ENCODE measurements around the gene CMKLR1.

Gene CMKLR1

DNA sequence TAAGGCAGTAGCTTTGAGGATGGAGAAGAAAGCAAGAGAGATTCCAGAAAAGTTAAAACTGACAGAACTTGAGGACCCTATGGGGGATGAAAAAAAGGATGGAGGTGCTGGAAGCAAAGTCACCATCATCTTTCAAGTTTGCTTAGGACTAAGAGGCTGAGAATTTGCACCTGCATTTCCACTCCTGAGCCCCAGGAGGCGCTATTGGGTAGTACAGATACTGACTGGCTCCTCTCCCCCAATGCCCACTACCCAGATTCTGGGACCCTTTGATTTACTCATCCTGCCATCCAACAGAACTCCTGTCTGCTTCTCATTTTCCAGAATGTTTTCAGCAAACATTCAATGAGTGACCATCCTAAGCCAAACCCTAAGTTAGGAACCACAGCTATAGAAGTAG, 34.0 kb upstream of the CMKLR1 start:
- Histone ChIP-seq H3K4me1 (ENCODE audit: control insufficient read depth, insufficient read depth, low read length) (no peaks in the 10 kb centered on the region), H3K36me3 (ENCODE audit: control insufficient read depth, insufficient read depth, low read length) (no peaks in the 10 kb centered on the region), H3K9ac (ENCODE audit: low read length) (no peak overlapping the region), H3K27me3 (ENCODE audit: control insufficient read depth, insufficient read depth, low read length) (no peaks in the 10 kb centered on the region), H3K4me3 (ENCODE audit: low read length) (no peak overlapping the region), H3K9me3 (ENCODE audit: control insufficient read depth, low read length) (no peaks in the 10 kb centered on the region)

DNA sequence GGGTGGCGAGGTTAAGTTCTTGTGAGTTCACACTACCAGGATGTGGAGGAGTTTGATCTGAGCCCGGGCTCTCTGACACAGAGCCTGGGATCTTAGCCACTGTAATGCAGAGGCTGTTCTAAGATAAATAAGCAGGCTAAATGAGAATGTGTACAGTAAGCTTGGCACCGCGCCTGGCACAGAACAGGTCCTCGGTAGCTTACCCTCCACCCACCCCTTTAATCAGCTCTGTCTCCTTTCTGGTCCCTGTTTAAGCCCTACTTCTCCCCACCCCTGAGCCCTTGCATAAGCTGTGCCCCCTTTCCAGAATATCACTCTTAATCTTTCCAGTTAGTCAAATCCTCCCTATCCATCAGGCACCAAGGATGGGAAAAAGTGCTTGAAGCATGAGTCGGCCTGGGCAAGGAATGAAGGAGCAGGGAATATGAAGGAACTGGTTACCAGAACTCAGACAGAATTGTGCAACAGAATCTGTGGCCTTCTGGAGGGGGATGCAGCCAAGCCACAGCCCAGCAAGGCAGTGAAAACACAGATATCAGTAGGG, 32.8 kb upstream of the CMKLR1 start:
- Histone ChIP-seq H3K4me3 (ENCODE audit: low read length) (no peak overlapping the region), H3K9ac (ENCODE audit: low read length) (no peak overlapping the region), H3K9me3 (ENCODE audit: control insufficient read depth, low read length) (no peaks in the 10 kb centered on the region), H3K27me3 (ENCODE audit: control insufficient read depth, insufficient read depth, low read length) (no peaks in the 10 kb centered on the region), H3K4me1 (ENCODE audit: control insufficient read depth, insufficient read depth, low read length) (no peaks in the 10 kb centered on the region), H3K36me3 (ENCODE audit: control insufficient read depth, insufficient read depth, low read length) (no peaks in the 10 kb centered on the region)

DNA sequence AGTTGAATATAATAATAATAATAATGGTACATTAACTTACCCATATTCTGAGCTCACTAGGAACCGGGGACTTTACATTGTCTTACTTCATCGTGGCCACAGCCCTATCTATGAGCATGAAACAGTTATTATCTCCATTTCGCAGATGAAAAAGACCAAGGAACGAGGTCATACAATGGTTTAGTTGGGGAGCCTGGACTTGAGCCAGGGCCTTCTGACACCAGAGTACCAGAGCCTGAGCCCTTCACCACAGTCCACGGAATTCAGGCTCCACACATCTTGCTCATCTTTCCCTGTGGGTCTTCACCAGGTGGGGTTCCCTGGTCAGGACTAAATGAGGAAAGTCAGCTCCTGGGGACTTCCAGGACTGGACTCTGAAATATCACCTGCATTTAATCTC, 31.3 kb upstream of the CMKLR1 start:
- H3K9ac ChIP-seq (ENCODE audit: low read length): no peak overlapping the region
- H3K9me3 ChIP-seq (ENCODE audit: control insufficient read depth, low read length): no peaks in the 10 kb centered on the region
- H3K27me3 ChIP-seq (ENCODE audit: control insufficient read depth, insufficient read depth, low read length): no peaks in the 10 kb centered on the region
- no peaks in the 10 kb centered on the region for H3K36me3 ChIP-seq (ENCODE audit: control insufficient read depth, insufficient read depth, low read length)
- H3K4me1 ChIP-seq (ENCODE audit: control insufficient read depth, insufficient read depth, low read length): no peaks in the 10 kb centered on the region
- no peak overlapping the region for H3K4me3 ChIP-seq (ENCODE audit: low read length)

DNA sequence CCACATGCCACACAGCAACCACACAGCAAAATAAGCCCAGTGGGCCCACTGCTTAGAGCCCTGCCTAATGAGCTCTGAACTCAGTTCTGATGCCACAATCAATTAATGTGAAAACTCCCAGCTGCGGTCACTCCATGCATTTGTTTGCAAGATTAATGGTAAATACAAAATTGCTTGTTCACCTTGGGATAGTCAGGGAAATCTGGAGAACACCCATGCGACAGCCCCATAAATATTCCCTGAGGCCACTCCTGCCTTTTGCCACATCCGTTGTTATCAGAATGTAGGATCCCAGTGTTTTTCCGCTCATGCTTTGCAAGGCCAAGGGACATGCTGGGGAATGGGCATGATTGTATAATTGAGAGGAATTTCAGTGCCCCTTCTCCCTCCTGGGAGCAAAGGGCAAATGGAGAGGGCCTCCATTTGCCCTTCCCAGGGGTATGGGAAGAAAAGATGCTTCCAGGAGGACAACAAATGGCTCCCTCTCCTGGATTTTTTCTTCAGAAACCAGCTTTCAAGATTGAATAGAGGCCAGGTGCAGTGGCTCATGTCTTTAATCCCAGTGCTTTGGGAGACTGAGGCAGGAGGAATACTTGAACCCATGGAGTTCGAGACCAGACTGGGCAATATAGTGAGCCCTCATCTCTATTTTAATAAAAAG, 30.8 kb upstream of the CMKLR1 start:
- Histone ChIP-seq H3K4me3 (ENCODE audit: low read length) (no peak overlapping the region), H3K9ac (ENCODE audit: low read length) (no peak overlapping the region), H3K9me3 (ENCODE audit: control insufficient read depth, low read length) (no peaks in the 10 kb centered on the region), H3K27me3 (ENCODE audit: control insufficient read depth, insufficient read depth, low read length) (no peaks in the 10 kb centered on the region), H3K4me1 (ENCODE audit: control insufficient read depth, insufficient read depth, low read length) (no peaks in the 10 kb centered on the region), H3K36me3 (ENCODE audit: control insufficient read depth, insufficient read depth, low read length) (no peaks in the 10 kb centered on the region)

DNA sequence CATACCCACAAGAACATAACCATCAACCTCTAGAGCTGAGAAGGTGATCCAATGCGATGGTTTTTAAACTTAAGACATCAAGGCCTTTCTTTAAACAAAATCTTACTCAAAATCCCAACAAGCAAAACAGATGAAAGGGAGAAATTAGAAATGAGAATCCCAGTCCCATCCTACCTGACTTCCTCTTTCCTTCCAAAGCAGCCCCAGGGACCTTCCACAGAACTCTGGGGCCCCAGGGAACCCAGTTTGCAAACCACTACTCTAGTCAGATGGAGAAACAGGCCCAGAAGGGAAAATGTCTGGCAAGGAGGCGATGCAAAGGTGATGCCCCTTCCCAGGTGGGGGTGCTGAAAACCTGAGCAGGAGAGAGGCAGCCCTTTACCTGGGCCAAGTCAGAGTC, 29.0 kb upstream of the CMKLR1 start:
- Histone ChIP-seq H3K4me3 (ENCODE audit: low read length) (no peak overlapping the region), H3K9ac (ENCODE audit: low read length) (no peak overlapping the region), H3K4me1 (ENCODE audit: control insufficient read depth, insufficient read depth, low read length) (no peaks in the 10 kb centered on the region), H3K9me3 (ENCODE audit: control insufficient read depth, low read length) (no peaks in the 10 kb centered on the region), H3K36me3 (ENCODE audit: control insufficient read depth, insufficient read depth, low read length) (no peaks in the 10 kb centered on the region), H3K27me3 (ENCODE audit: control insufficient read depth, insufficient read depth, low read length) (no peaks in the 10 kb centered on the region)

DNA sequence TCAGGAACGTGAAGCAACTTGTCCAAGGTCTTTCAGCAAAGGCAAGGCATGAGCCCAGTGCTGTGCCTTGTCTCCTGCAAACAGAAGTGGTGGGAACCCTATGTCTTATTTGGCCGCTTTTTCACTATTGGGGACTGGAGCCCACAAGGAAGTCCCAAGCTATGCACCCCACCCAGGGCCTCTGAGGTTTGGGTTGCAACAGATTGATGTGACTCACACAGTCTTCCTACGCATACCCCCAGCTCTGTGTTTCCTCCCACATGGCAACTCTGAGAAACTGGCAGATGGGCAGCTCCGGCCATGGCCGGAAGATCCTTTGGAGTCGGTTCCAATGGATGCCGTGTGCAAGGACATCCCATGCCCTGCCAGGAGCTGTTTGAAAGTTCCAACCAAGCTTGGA, 28.3 kb upstream of the CMKLR1 start:
- Histone ChIP-seq H3K27me3 (ENCODE audit: control insufficient read depth, insufficient read depth, low read length) (no peaks in the 10 kb centered on the region), H3K9me3 (ENCODE audit: control insufficient read depth, low read length) (no peaks in the 10 kb centered on the region), H3K9ac (ENCODE audit: low read length) (no peak overlapping the region), H3K4me3 (ENCODE audit: low read length) (no peak overlapping the region), H3K4me1 (ENCODE audit: control insufficient read depth, insufficient read depth, low read length) (no peaks in the 10 kb centered on the region), H3K36me3 (ENCODE audit: control insufficient read depth, insufficient read depth, low read length) (no peaks in the 10 kb centered on the region)

DNA sequence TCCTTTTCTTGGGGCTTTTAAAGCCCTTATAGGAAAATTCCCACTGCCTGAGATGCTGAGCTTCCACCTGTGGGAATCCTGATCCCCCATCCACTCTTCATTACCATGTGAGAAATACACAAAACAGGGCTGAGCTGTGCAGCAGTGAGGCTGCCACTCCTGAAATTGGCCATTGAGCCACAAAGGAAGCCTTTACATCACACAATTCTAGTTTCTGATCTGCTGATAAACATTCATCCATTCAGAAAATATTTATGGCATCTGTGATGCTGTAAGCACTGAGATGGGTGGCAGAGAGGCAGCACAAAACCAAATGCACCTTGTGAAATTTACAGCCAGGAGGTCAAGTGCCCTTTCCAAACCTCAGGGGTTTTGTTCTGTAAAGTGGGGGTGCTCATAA, 26.2 kb upstream of the CMKLR1 start:
- Histone ChIP-seq H3K36me3 (ENCODE audit: control insufficient read depth, insufficient read depth, low read length) (no peaks in the 10 kb centered on the region), H3K4me1 (ENCODE audit: control insufficient read depth, insufficient read depth, low read length) (no peaks in the 10 kb centered on the region), H3K9ac (ENCODE audit: low read length) (no peak overlapping the region), H3K4me3 (ENCODE audit: low read length) (no peak overlapping the region), H3K9me3 (ENCODE audit: control insufficient read depth, low read length) (no peaks in the 10 kb centered on the region), H3K27me3 (ENCODE audit: control insufficient read depth, insufficient read depth, low read length) (no peaks in the 10 kb centered on the region)

DNA sequence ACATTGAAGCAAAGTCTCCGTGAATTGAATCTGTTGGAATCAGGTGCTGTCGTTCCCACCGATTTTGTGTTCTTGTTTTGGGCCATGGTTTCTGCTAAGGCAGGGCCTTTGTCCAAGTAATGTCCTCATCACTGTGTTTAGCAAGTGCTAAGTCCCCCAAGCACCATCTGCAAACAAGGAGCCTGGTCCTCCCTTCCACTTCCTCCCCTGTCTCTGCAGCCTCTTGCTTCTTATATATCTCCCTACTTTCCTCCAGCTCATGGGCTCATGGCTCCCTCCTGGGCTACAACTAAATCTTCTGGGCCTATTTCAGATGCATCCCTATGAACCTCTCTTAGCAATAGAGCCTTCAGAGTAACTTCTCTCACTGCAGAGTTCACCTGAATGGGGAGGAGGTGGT, 25.8 kb upstream of the CMKLR1 start:
- Histone ChIP-seq H3K9ac (ENCODE audit: low read length) (no peak overlapping the region), H3K4me3 (ENCODE audit: low read length) (no peak overlapping the region), H3K9me3 (ENCODE audit: control insufficient read depth, low read length) (no peaks in the 10 kb centered on the region), H3K4me1 (ENCODE audit: control insufficient read depth, insufficient read depth, low read length) (no peaks in the 10 kb centered on the region), H3K27me3 (ENCODE audit: control insufficient read depth, insufficient read depth, low read length) (no peaks in the 10 kb centered on the region), H3K36me3 (ENCODE audit: control insufficient read depth, insufficient read depth, low read length) (no peaks in the 10 kb centered on the region)

DNA sequence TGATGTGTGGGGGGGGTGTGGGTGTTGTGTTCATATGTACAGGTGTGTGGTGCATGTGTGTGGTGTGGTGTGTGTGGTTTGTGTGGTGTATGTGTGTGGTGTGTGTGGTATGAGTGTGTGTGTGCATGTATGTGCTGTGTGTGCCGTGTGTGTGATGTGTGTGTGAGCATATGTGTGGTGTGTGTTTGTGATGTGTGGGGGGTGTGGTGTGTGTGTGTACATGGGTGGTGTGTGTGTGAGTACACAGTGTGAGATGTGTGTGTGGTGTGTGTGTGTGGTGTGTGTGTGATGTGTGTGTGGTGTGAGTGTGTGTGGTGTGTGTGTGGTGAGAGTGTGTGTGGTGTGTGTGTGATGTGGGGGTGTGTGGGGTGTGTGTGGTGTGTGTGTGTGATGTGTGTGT, 24.5 kb upstream of the CMKLR1 start:
- no peaks in the 10 kb centered on the region for H3K36me3 ChIP-seq (ENCODE audit: control insufficient read depth, insufficient read depth, low read length)
- no peak overlapping the region for H3K9ac ChIP-seq (ENCODE audit: low read length)
- H3K4me1 ChIP-seq (ENCODE audit: control insufficient read depth, insufficient read depth, low read length): no peaks in the 10 kb centered on the region
- no peaks in the 10 kb centered on the region for H3K9me3 ChIP-seq (ENCODE audit: control insufficient read depth, low read length)
- H3K4me3 ChIP-seq (ENCODE audit: low read length): no peak overlapping the region
- H3K27me3 ChIP-seq (ENCODE audit: control insufficient read depth, insufficient read depth, low read length): no peaks in the 10 kb centered on the region

DNA sequence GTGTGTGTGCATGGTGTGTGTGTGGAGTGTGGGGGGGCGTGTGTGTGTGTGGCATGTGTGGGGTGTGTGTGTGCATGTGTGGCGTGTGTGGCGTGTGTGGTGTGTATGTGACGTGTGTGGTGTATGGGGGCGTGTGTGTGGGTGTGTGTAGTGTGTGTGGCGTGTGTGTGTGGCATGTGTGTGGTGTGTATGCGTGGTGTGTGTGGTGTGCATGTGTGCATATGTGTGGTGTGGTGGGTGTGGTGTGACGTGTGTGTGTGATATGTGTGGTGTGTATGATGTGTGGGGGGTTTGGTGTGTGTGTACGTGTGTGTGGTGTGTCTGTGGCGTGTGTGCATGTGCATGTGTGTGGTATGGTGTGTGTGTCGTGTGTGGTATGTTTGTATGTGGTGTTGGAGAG, 24.1 kb upstream of the CMKLR1 start:
- Histone ChIP-seq H3K27me3 (ENCODE audit: control insufficient read depth, insufficient read depth, low read length) (no peaks in the 10 kb centered on the region), H3K9ac (ENCODE audit: low read length) (no peak overlapping the region), H3K9me3 (ENCODE audit: control insufficient read depth, low read length) (no peaks in the 10 kb centered on the region), H3K36me3 (ENCODE audit: control insufficient read depth, insufficient read depth, low read length) (no peaks in the 10 kb centered on the region), H3K4me1 (ENCODE audit: control insufficient read depth, insufficient read depth, low read length) (no peaks in the 10 kb centered on the region), H3K4me3 (ENCODE audit: low read length) (no peak overlapping the region)

DNA sequence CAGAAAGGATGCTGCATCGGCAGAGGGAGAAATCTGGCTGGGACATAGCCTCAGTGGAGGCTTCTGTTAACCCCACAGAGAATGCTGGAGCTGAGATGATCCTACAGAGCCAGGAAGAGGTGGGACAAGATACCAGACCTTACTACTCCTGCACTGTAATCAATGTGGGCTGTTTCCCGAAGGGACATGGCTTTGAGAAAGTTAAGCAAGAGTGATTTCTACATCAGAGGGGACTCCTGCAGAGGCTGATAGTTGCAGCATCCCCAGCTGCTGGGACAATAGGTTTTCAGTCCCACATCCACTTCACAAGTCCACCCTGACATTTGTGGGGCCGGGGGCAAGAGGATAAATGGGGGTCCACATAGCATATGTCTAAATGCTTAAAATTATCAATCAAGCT, 22.5 kb upstream of the CMKLR1 start:
- H3K27me3 ChIP-seq (ENCODE audit: control insufficient read depth, insufficient read depth, low read length): no peaks in the 10 kb centered on the region
- no peaks in the 10 kb centered on the region for H3K4me1 ChIP-seq (ENCODE audit: control insufficient read depth, insufficient read depth, low read length)
- no peaks in the 10 kb centered on the region for H3K36me3 ChIP-seq (ENCODE audit: control insufficient read depth, insufficient read depth, low read length)
- H3K4me3 ChIP-seq (ENCODE audit: low read length): no peak overlapping the region
- H3K9ac ChIP-seq (ENCODE audit: low read length): no peak overlapping the region
- H3K9me3 ChIP-seq (ENCODE audit: control insufficient read depth, low read length): no peaks in the 10 kb centered on the region

DNA sequence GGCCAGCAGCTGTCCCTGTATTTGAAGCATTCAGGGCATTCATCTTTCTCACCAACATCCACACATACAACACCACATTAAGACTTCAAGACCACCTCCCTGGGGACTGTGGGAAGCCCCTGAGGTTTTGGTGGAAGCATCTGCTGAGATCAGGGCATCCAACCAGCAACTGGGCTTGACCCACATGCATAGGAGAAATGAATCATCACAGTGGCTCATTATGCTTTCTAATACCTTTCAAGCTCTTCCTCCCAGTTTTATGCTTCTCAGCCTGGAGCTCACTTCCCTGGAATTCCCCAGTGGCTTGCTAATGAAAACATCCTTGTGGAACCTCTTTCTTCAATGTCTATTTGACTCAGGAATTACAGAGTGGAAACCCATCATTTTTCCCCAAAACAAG, 21.4 kb upstream of the CMKLR1 start:
- Histone ChIP-seq H3K9ac (ENCODE audit: low read length) (no peak overlapping the region), H3K4me3 (ENCODE audit: low read length) (no peak overlapping the region), H3K4me1 (ENCODE audit: control insufficient read depth, insufficient read depth, low read length) (no peaks in the 10 kb centered on the region), H3K27me3 (ENCODE audit: control insufficient read depth, insufficient read depth, low read length) (no peaks in the 10 kb centered on the region), H3K9me3 (ENCODE audit: control insufficient read depth, low read length) (no peaks in the 10 kb centered on the region), H3K36me3 (ENCODE audit: control insufficient read depth, insufficient read depth, low read length) (no peaks in the 10 kb centered on the region)

DNA sequence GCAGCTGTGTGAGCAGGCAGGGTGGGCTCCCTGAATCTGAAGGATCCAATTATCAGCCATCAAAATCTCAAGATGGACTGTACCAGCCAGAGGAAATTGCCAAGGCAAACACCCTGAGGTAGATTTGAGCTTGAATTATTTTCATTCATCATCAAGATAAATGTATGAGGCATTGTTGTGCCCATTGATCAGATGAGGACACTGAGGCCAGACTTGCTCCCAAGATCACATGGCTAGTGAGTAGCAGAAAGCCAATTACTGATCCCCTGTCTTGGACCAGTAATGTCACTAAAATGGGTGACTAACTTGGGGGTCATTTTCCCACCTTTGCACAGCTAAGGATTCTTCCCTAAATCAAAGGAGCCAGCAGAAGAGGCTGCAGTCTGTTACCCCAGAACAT, 20.9 kb upstream of the CMKLR1 start:
- no peaks in the 10 kb centered on the region for H3K9me3 ChIP-seq (ENCODE audit: control insufficient read depth, low read length)
- no peaks in the 10 kb centered on the region for H3K36me3 ChIP-seq (ENCODE audit: control insufficient read depth, insufficient read depth, low read length)
- no peaks in the 10 kb centered on the region for H3K27me3 ChIP-seq (ENCODE audit: control insufficient read depth, insufficient read depth, low read length)
- no peak overlapping the region for H3K4me3 ChIP-seq (ENCODE audit: low read length)
- H3K4me1 ChIP-seq (ENCODE audit: control insufficient read depth, insufficient read depth, low read length): no peaks in the 10 kb centered on the region
- H3K9ac ChIP-seq (ENCODE audit: low read length): no peak overlapping the region

All from mucosa of stomach (tissue), 1 donor.